ENCODE measurements around the gene ZSWIM8.

Gene ZSWIM8

GRCh38 chr10:73798927-73799560, 13.6 kb downstream of the ZSWIM8 start:
- DNase-seq: no peak

- no peak for DNase-seq
These were observed 14.6 kb downstream of the ZSWIM8 start for GRCh38 chr10:73799899-73800559.

- DNase-seq: no peak
These were observed 15.3 kb downstream of the ZSWIM8 start for GRCh38 chr10:73800560-73801252.

- no peak for DNase-seq
These were observed 15.8 kb downstream of the ZSWIM8 start for GRCh38 chr10:73801253-73801590.

- no peak for DNase-seq
These were observed 17.0 kb downstream of the ZSWIM8 start for GRCh38 chr10:73802276-73802991.

GRCh38 chr10:73803680-73804286, 18.4 kb downstream of the ZSWIM8 start:
- DNase-seq: no peak

GRCh38 chr10:73806176-73806950, 21.0 kb downstream of the ZSWIM8 start:
- DNase-seq: no peak

- DNase-seq: no peak
These were observed 22.1 kb downstream of the ZSWIM8 start for GRCh38 chr10:73807471-73807870.

- DNase-seq: no peak
These were observed 22.8 kb downstream of the ZSWIM8 start for GRCh38 chr10:73808021-73808815.

GRCh38 chr10:73809061-73809818, 23.8 kb downstream of the ZSWIM8 start:
- DNase-seq: no peak

- no peak for DNase-seq
These were observed 24.9 kb downstream of the ZSWIM8 start for GRCh38 chr10:73810358-73810734.

GRCh38 chr10:73810735-73811465, 25.5 kb downstream of the ZSWIM8 start:
- DNase-seq: peak; percentile 27 to 41

GRCh38 chr10:73812657-73813056, 27.3 kb downstream of the ZSWIM8 start:
- no peak for DNase-seq

- no peak for DNase-seq
These were observed 27.9 kb downstream of the ZSWIM8 start for GRCh38 chr10:73813333-73813732.

- no peak for DNase-seq
These were observed 29.0 kb downstream of the ZSWIM8 start for GRCh38 chr10:73814276-73814895.

- no peak for DNase-seq
These were observed 29.7 kb downstream of the ZSWIM8 start for GRCh38 chr10:73814896-73815718.

GRCh38 chr10:73815719-73816030, 30.3 kb downstream of the ZSWIM8 start:
- no peak for DNase-seq

- DNase-seq: no peak
These were observed 31.7 kb downstream of the ZSWIM8 start for GRCh38 chr10:73816917-73817729.
